CD4-positive, alpha-beta T cell (primary cell): ENCODE results near the gene SYT2. TPM values are rescaled to one million over a fixed set of nuclear protein-coding genes. Genes with fewer than 3 reads are reported as not detected.
"Not testable (repeated sequence)": the region's sequence is repeated elsewhere in the genome, so short reads cannot be mapped to it uniquely, and the experiment has no call there.

Experiments used
- ATAC-seq: fragments of 200-7000 bp; cut with Tn5 transposase; one replicate; pipeline ENCODE4 v1.10.0; 2022; ENCODE audit warnings: mild to moderate bottlenecking; ENCODE audit not compliant: poor library complexity
- CTCF ChIA-PET: fragments of 350-600 bp; sonication (Branson Sonifier 250); formaldehyde crosslinking; loops from one replicate; lab custom pipeline; 2021; ENCODE audit warnings: antibody characterized with exemption, inconsistent platforms; lab: Charles Lee
- POLR2A ChIA-PET: fragments of 350-600 bp; sonication (Branson Sonifier 250); formaldehyde crosslinking; loops from one replicate; lab custom pipeline; 2021; ENCODE audit warnings: antibody characterized with exemption, inconsistent platforms; lab: Charles Lee
- DNase-seq, 14 experiments: peaks; one replicate each; pipeline ENCODE4 v3.0.0-alpha.2; 2013 to 2020; ENCODE audit warnings: mixed read lengths in 2 of 14
- H3K27ac ChIP-seq, 2 donors: one replicate each; pipeline versions ENCODE4 v1.5.1 to v1.7.0; 2013; ENCODE audit warnings: low read length in 2 of 2, low read depth in 1 of 2, mild to moderate bottlenecking in 1 of 2
- H3K27me3 ChIP-seq, 2 experiments: 1 replicate in 1 of 2; 2 replicates in 1 of 2; pipeline versions ENCODE4 v1.6.1 to v1.7.0; 2013; ENCODE audit warnings: low read length in 2 of 2, control low read depth in 1 of 2, mild to moderate bottlenecking in 1 of 2, moderate library complexity in 1 of 2; ENCODE audit not compliant: insufficient read depth in 2 of 2, control insufficient read depth in 1 of 2
- H3K36me3 ChIP-seq: one replicate; pipeline ENCODE4 v1.6.1; 2013; ENCODE audit warnings: low read length, control low read depth; ENCODE audit not compliant: insufficient read depth
- H3K4me1 ChIP-seq: one replicate; pipeline ENCODE4 v1.6.1; 2013; ENCODE audit warnings: low read length, control low read depth; ENCODE audit not compliant: insufficient read depth
- H3K4me3 ChIP-seq: one replicate; pipeline ENCODE4 v1.5.1; 2013; ENCODE audit warnings: mild to moderate bottlenecking, low read length, moderate library complexity
- H3K9me3 ChIP-seq, 2 experiments: 1 replicate in 1 of 2; 2 replicates in 1 of 2; pipeline versions ENCODE4 v1.6.1 to v1.7.0; 2013; ENCODE audit warnings: low read length in 2 of 2, mild to moderate bottlenecking in 2 of 2, control low read depth in 1 of 2, moderate library complexity in 1 of 2; ENCODE audit not compliant: control insufficient read depth in 1 of 2, insufficient read depth in 1 of 2
- H3K27ac Mint-ChIP-seq: one replicate; pipeline ENCODE4 v1.8.0; 2020; ENCODE audit warnings: mixed read lengths
- H3K27me3 Mint-ChIP-seq: one replicate; pipeline ENCODE4 v1.8.0; 2021; ENCODE audit warnings: mixed read lengths
- H3K36me3 Mint-ChIP-seq: one replicate; pipeline ENCODE4 v1.8.0; 2021; ENCODE audit warnings: low read depth, mixed read lengths
- H3K4me1 Mint-ChIP-seq: one replicate; pipeline ENCODE4 v1.8.0; 2021; ENCODE audit warnings: low read depth, mixed read lengths
- H3K4me3 Mint-ChIP-seq: one replicate; pipeline ENCODE4 v1.8.0; 2020; ENCODE audit warnings: mild to moderate bottlenecking, mixed read lengths
- H3K9me3 Mint-ChIP-seq: one replicate; pipeline ENCODE4 v1.8.0; 2020; ENCODE audit warnings: mixed read lengths
- CTCF ChIP-seq: fragments of 200-600 bp; IDR thresholded peaks from one replicate; pipeline ENCODE4 v1.8.0; 2022; ENCODE audit warnings: antibody characterized with exemption, mild to moderate bottlenecking
- intact Hi-C, 2 experiments: fragments of 100-400 bp; cut with DNase I in 1 of 2; cut with micrococcal nuclease in 1 of 2; formaldehyde crosslinking; loops; one replicate each; pipeline versions ENCODE4 v1.15.1 to v1.9.0; 2023 to 2025; cut with DNase I, micrococcal nuclease
- total RNA-seq, 174 experiments: library from RNA in 2 of 174; stranded (reverse) in 2 of 174; gene quantifications; one replicate each; pipeline ENCODE4 v1.2.3 and lab custom pipeline; 2021 to 2026

The SYT2 gene
- total RNA-seq, 2 experiments from 2014 or later = not detected

- Mint-ChIP-seq H3K36me3 (peaks cover 2% of the 10 kb centered on the region), H3K27me3 (no peaks in the 10 kb centered on the region), H3K4me1 (no peaks in the 10 kb centered on the region), H3K27ac (no peak overlapping the region), H3K9me3 (no peaks in the 10 kb centered on the region), H3K4me3 (no peak overlapping the region)
- DNase-seq = no peak
- H3K9me3 ChIP-seq = no peaks in the 10 kb centered on the region
- no peaks in the 10 kb centered on the region for H3K36me3 ChIP-seq
- ATAC-seq = no peak
- no peak overlapping the region for H3K4me3 ChIP-seq
- ChIA-PET POLR2A (no interaction called here), CTCF (no interaction called here)
- TF ChIP-seq CTCF = no peak
- no peaks in the 10 kb centered on the region for H3K4me1 ChIP-seq
- intact Hi-C loops = no loop called here
- no peaks in the 10 kb centered on the region for H3K27me3 ChIP-seq
- no peak overlapping the region for H3K27ac ChIP-seq
These were observed 163.0 kb downstream of the SYT2 start for GRCh38 chr1:202547215-202547614.

- CTCF ChIA-PET, H3K4me1 Mint-ChIP-seq, H3K27me3 ChIP-seq, H3K27ac ChIP-seq, H3K27ac Mint-ChIP-seq, intact Hi-C loops, DNase-seq, H3K36me3 ChIP-seq, H3K36me3 Mint-ChIP-seq, H3K4me3 ChIP-seq, H3K4me3 Mint-ChIP-seq, POLR2A ChIA-PET, H3K4me1 ChIP-seq, H3K27me3 Mint-ChIP-seq, ATAC-seq, H3K9me3 Mint-ChIP-seq, H3K9me3 ChIP-seq: not testable (repeated sequence)
These were observed 163.5 kb downstream of the SYT2 start for GRCh38 chr1:202546796-202547195.

DNA sequence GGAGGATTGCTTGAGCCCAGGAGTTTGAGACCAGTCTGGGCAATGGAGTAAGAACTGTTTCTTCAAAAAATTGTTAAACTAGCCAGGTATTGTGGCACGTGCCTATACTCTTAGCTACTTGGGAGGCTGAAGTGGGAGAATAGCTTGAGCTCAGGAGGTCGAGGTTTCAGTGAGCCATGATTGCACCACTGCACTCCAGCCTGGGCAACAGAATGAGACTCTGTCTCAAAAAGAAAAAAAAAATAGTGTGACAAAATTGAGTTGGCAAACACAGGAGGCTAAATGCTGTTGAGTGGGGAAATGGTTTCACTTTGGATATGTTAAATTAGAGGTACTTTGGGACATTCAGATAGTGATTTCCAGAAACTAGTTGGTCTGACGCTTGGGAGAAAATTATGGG is 163.9 kb downstream of the SYT2 start:
- H3K27ac Mint-ChIP-seq, POLR2A ChIA-PET, H3K4me3 ChIP-seq, H3K4me3 Mint-ChIP-seq, H3K4me1 Mint-ChIP-seq, H3K27me3 Mint-ChIP-seq, H3K9me3 ChIP-seq, H3K4me1 ChIP-seq, H3K36me3 Mint-ChIP-seq, ATAC-seq, H3K9me3 Mint-ChIP-seq, intact Hi-C loops, DNase-seq, H3K36me3 ChIP-seq, H3K27me3 ChIP-seq, H3K27ac ChIP-seq, CTCF ChIA-PET: not testable (repeated sequence)

DNA sequence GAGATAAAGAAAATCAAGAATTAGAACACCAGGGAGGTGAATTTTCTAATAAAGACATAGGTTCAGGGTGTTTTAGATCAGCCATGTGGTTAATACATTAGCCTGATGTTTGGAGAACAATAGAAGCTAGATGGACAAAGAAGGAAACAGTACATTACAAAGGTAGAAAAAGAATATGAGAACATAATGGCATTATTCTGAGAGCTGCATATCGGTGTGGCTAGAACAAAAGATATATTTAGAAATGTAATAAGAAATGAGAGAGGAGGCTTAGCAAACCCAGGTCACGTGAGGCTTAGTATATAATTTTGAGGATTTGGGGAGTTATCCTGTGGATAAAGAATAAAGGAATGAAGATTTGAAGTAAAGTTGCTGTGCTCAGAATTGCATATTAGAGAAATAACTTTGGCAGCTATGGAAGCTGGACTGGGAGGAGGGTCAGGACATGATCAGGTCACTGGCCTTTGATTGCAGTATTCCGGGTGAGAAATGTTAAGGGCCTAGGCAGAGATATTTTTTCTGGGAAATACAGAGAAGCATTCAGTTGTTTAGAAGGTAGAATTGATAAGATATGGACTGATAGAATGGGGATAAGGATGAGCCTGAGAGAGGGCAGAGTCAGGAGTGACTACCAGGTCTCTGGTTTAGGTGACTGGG is 164.5 kb downstream of the SYT2 start:
- H3K27ac Mint-ChIP-seq, ATAC-seq, intact Hi-C loops: not testable (repeated sequence)

GRCh38 chr1:202544766-202545449 is 165.3 kb downstream of the SYT2 start:
- H3K27ac Mint-ChIP-seq, H3K27me3 Mint-ChIP-seq, H3K9me3 Mint-ChIP-seq, ATAC-seq, H3K9me3 ChIP-seq, H3K4me1 Mint-ChIP-seq, H3K27ac ChIP-seq, H3K27me3 ChIP-seq, H3K36me3 ChIP-seq, DNase-seq, H3K36me3 Mint-ChIP-seq, CTCF ChIA-PET, H3K4me1 ChIP-seq, POLR2A ChIA-PET, H3K4me3 Mint-ChIP-seq, H3K4me3 ChIP-seq, intact Hi-C loops: not testable (repeated sequence)

More for the DNA sequence above, 164.5 kb downstream of the SYT2 start:
- CTCF ChIA-PET, POLR2A ChIA-PET, H3K4me1 ChIP-seq, H3K27me3 ChIP-seq, DNase-seq, H3K36me3 Mint-ChIP-seq, H3K27me3 Mint-ChIP-seq, H3K36me3 ChIP-seq, H3K4me1 Mint-ChIP-seq, H3K9me3 ChIP-seq, H3K9me3 Mint-ChIP-seq, H3K27ac ChIP-seq, H3K4me3 ChIP-seq, H3K4me3 Mint-ChIP-seq: not testable (repeated sequence)

DNA sequence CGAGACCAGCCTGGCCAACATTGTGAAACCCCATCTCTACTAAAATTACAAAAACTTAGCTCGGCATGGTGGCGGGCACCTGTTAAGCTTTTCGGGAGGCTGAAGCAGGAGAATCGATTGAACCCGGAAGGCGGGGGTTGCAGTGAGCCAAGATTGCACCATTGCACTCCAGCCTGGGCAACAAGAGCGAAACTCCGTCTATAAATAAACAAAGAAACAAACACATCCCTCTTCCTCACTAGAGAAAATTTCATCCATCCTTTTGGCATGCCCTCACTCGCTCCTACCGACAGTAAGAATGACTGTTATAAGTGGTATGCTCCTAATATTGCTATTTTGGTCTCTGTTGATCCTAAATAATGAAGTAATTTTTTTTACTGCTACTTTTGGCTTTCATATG is 166.7 kb downstream of the SYT2 start:
- DNase-seq, H3K27me3 Mint-ChIP-seq, H3K27ac Mint-ChIP-seq, H3K4me1 Mint-ChIP-seq, CTCF ChIA-PET, H3K27ac ChIP-seq, ATAC-seq, H3K9me3 ChIP-seq, H3K36me3 ChIP-seq, intact Hi-C loops, H3K27me3 ChIP-seq, H3K9me3 Mint-ChIP-seq, H3K36me3 Mint-ChIP-seq, H3K4me1 ChIP-seq, H3K4me3 Mint-ChIP-seq, POLR2A ChIA-PET, H3K4me3 ChIP-seq: not testable (repeated sequence)
